Stomach (tissue), 4 donors: ENCODE results near the gene F2R.

Experiments used
- CTCF ChIP-seq, 7 experiments: fragments of 450-650 bp in 4 of 7; fragments of 200-600 bp in 3 of 7; sonication (generic) in 3 of 7; IDR thresholded peaks; one replicate each; pipeline ENCODE4 v1.5.1; 2016 to 2019; ENCODE audit warnings: antibody characterized with exemption in 7 of 7, control low read depth in 2 of 7, mild to moderate bottlenecking in 1 of 7
- EP300 ChIP-seq: sonication (generic); formaldehyde crosslinking; IDR thresholded peaks from one replicate; pipeline ENCODE4 v1.6.1; 2017; ENCODE audit warnings: antibody characterized with exemption
- POLR2A ChIP-seq, 4 donors: fragments of 450-650 bp; IDR thresholded peaks; one replicate each; pipeline ENCODE4 v1.6.1; 2016; ENCODE audit warnings: antibody characterized with exemption in 4 of 4, control low read depth in 2 of 4, mild to moderate bottlenecking in 1 of 4, moderate library complexity in 1 of 4
- POLR2AphosphoS5 ChIP-seq, 3 donors: sonication (generic); formaldehyde crosslinking; IDR thresholded peaks; one replicate each; pipeline ENCODE4 v1.6.1; 2016; ENCODE audit warnings: antibody characterized with exemption in 3 of 3

- TF ChIP-seq POLR2A (IDR thresholded peaks at IDR 0.05) (no peak), POLR2AphosphoS5 (IDR thresholded peaks at IDR 0.05) (no peak), CTCF (IDR thresholded peaks at IDR 0.05) (no peak), EP300 (no peak)
These were observed 11.7 kb upstream of the F2R start for GRCh38 chr5:76704131-76704663.
